ENCODE measurements around the gene EXOC3. TPM values are rescaled to one million over a fixed set of nuclear protein-coding genes. Genes with fewer than 3 reads are reported as not detected.
A peak's percentile ranks its signal among the peaks of the same experiment; 100 is the strongest.

EXOC3 gene
- total RNA-seq, 2 donors from 2014 or later: 38.6 to 53.7 TPM

DNA sequence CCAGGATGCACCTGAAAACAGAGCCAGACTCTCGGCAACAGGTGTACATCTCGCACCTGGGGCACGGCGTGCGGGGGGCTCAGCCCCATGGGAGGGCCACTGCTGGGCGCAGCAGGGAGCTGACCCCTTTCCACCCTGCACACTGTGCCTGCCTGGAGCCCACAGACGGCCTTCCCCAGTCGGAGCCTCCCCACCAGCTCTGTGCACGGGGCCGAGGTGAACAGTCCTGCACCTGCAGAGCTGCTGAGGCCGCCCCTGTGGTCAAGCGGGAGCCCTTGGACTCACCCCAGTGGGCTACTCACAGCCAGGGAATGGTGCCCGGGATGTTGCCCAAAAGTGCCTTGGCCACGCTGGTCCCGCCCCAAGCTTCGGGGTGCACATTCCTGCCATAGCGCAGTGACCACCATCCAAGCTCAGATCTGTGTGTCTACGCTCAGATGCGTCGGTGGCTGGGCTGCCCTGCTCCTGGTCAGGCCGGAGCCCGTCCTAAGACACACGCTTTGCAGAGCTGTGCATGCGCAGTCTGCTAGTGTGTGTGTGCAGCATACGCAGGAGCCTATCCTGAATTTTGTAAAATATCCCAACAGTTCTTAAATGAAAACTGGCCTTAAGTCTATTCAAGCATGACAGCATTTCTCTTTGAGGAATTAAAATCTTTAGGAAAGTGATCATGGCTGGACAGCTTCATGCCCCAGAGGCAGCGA, 8.4 kb upstream of the EXOC3 start:
- Histone ChIP-seq H3K27me3 (ENCODE audit: control insufficient read depth, insufficient read depth, low read length, poor library complexity, severe bottlenecking) (no peaks in the 10 kb centered on the region), H3K4me1 (ENCODE audit: control insufficient read depth, insufficient read depth, low read length) (no peaks in the 10 kb centered on the region), H3K4me3 (ENCODE audit: low read length) (no peak overlapping the region), H3K9ac (ENCODE audit: extremely low read depth, low read length, poor library complexity, severe bottlenecking) (no peak overlapping the region), H3K27ac (ENCODE audit: low read depth, low read length) (no peak overlapping the region), H3K36me3 (ENCODE audit: control insufficient read depth, insufficient read depth, low read length) (no peaks in the 10 kb centered on the region), H3K9me3 (ENCODE audit: control insufficient read depth, low read length) (no peaks in the 10 kb centered on the region)
- TF ChIP-seq CTCF (conservative IDR thresholded peaks at IDR 0.05): no peak
- DNase-seq: peak; percentile 27
- WGBS, 2 experiments (ENCODE audit: insufficient coverage in 1 of 2, insufficient read length in 1 of 2): 90% methylated on average over 20 to 26 of the region's 26 CpGs
- H3K27me3 Mint-ChIP-seq (ENCODE audit: insufficient read depth): peaks cover 6% of the 10 kb centered on the region
- peaks cover 2% of the 10 kb centered on the region for H3K4me1 Mint-ChIP-seq
- no peaks in the 10 kb centered on the region for H3K36me3 Mint-ChIP-seq (ENCODE audit: low read depth)
- no peak overlapping the region for H3K4me3 Mint-ChIP-seq
- no peak overlapping the region for H3K27ac Mint-ChIP-seq
- no peaks in the 10 kb centered on the region for H3K9me3 Mint-ChIP-seq

DNA sequence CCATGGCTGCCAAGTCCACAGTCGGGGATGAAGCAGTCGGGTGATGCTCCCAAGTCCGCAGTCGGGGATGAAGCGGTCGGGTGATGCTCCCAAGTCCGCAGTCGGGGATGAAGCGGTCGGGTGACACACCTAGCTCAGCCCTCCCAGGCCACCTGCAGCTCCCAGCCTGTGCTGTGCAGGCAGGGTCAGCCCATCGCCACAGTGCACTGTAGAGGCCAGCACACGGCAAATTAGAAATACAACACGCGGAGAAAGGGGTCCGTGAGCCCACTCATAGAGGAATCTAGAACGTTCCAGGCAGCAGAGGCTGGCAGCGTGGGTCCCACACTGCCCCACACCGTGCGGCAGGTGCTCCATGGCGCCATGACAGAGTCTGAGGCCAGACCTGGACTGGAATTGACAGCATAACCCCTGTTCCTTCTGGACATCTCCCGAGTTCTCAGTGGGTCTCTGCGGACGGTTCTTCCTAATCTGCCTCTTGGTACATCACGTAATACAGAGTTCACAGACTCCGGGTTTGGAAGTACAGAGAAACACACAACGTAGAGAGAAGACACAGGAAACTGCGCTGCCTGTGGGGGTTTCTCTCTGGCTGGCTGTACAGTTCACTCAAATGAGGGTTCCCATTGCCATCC, 7.7 kb upstream of the EXOC3 start:
- Histone ChIP-seq H3K36me3 (ENCODE audit: control insufficient read depth, insufficient read depth, low read length) (no peaks in the 10 kb centered on the region), H3K4me1 (ENCODE audit: control insufficient read depth, insufficient read depth, low read length) (no peaks in the 10 kb centered on the region), H3K9ac (ENCODE audit: extremely low read depth, low read length, poor library complexity, severe bottlenecking) (no peak overlapping the region), H3K4me3 (ENCODE audit: low read length) (no peak overlapping the region), H3K27ac (ENCODE audit: low read depth, low read length) (no peak overlapping the region), H3K27me3 (ENCODE audit: control insufficient read depth, insufficient read depth, low read length, poor library complexity, severe bottlenecking) (no peaks in the 10 kb centered on the region), H3K9me3 (ENCODE audit: control insufficient read depth, low read length) (no peaks in the 10 kb centered on the region)
- Mint-ChIP-seq H3K27ac (no peak overlapping the region), H3K9me3 (no peaks in the 10 kb centered on the region), H3K4me1 (peaks cover 2% of the 10 kb centered on the region), H3K4me3 (no peak overlapping the region), H3K36me3 (ENCODE audit: low read depth) (no peaks in the 10 kb centered on the region), H3K27me3 (ENCODE audit: insufficient read depth) (peaks cover 6% of the 10 kb centered on the region)
- TF ChIP-seq CTCF (conservative IDR thresholded peaks at IDR 0.05): no peak
- peak; percentile 14 for DNase-seq
- 90 to 91% methylated on average over 23 to 27 of the region's 27 CpGs for WGBS, 2 experiments (ENCODE audit: insufficient coverage in 1 of 2, insufficient read length in 1 of 2)

DNA sequence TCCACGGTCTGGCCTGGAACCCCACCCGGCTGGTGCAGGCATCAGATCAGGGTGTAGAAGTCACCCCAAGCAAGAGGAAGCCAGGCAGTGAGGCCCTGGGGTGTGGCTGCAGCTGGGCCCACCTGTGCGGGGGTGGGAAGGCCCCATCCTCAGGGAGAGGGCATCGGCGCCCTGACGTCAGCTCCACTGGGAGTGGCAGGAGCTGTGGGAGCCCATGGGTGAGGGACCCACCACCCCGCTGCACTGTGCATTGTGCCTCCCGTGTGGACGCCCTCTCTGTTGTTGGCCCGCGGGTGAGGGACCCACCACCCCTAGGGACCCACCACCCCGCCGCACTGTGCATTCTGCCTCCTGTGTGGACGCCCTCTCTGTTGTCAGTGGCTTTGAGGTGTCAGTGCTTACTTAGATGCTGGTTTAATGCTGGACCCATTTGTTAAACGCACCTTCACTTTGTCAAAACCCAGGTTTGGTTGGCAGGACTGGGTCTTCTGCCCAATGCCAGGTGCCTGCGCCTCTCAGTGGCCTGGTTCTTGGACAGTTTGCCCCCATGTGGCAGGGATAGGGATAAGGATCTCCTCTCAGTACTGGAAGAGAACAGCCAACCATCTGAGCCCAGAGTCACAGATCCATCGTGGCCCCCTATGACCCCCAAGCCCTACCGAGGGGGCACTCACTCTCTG, 6.9 kb upstream of the EXOC3 start:
- Mint-ChIP-seq H3K27ac (no peak overlapping the region), H3K27me3 (ENCODE audit: insufficient read depth) (peaks cover 7% of the 10 kb centered on the region), H3K36me3 (ENCODE audit: low read depth) (no peaks in the 10 kb centered on the region), H3K9me3 (no peaks in the 10 kb centered on the region), H3K4me3 (no peak overlapping the region), H3K4me1 (peaks cover 2% of the 10 kb centered on the region)
- H3K27ac ChIP-seq (ENCODE audit: low read depth, low read length): no peak overlapping the region
- TF ChIP-seq CTCF (conservative IDR thresholded peaks at IDR 0.05): peak; percentile 66
- no peaks in the 10 kb centered on the region for H3K36me3 ChIP-seq (ENCODE audit: control insufficient read depth, insufficient read depth, low read length)
- H3K9ac ChIP-seq (ENCODE audit: extremely low read depth, low read length, poor library complexity, severe bottlenecking): no peak overlapping the region
- H3K4me1 ChIP-seq (ENCODE audit: control insufficient read depth, insufficient read depth, low read length): no peaks in the 10 kb centered on the region
- peak; percentile 72 for DNase-seq
- H3K4me3 ChIP-seq (ENCODE audit: low read length): no peak overlapping the region
- H3K27me3 ChIP-seq (ENCODE audit: control insufficient read depth, insufficient read depth, low read length, poor library complexity, severe bottlenecking): no peaks in the 10 kb centered on the region
- WGBS, 2 experiments (ENCODE audit: insufficient coverage in 1 of 2, insufficient read length in 1 of 2): 85 to 88% methylated on average over 9 to 18 of the region's 18 CpGs
- no peaks in the 10 kb centered on the region for H3K9me3 ChIP-seq (ENCODE audit: control insufficient read depth, low read length)
